Bronchial epithelial cell (primary cell): ENCODE results near the gene CTSC. TPM values are rescaled to one million over a fixed set of nuclear protein-coding genes. Genes with fewer than 3 reads are reported as not detected.

Experiments used
- DNase-seq: peaks from one replicate; pipeline ENCODE4 v3.0.0-alpha.2; 2010; ENCODE audit warnings: low read depth
- FAIRE-seq: peaks from 2 replicates; lab custom pipeline; 2011; peaks lifted over from hg19 to GRCh38; lab: Jason Lieb, UNC
- H3K27me3 ChIP-seq: 2 replicates; pipeline ENCODE4 v1.5.1; 2011; ENCODE audit warnings: low read length; ENCODE audit not compliant: control insufficient read depth, insufficient read depth
- H3K36me3 ChIP-seq: 2 replicates; pipeline ENCODE4 v1.5.1; 2011; ENCODE audit warnings: low read length; ENCODE audit not compliant: control insufficient read depth, insufficient read depth
- H3K4me3 ChIP-seq: 2 replicates; pipeline ENCODE4 v1.5.1; 2011; ENCODE audit warnings: mild to moderate bottlenecking, low read depth, low read length, control low read depth
- CTCF ChIP-seq: IDR thresholded peaks from 2 replicates; pipeline ENCODE4 v1.5.1; 2011; ENCODE audit warnings: mild to moderate bottlenecking, moderate library complexity, low read length, control low read depth, inconsistent platforms; ENCODE audit not compliant: insufficient read depth, severe bottlenecking
- total RNA-seq: library from RNA; depleted of rRNA; stranded (reverse); fragments of >200 nt; gene quantifications from 2 replicates; pipeline ENCODE4 v1.2.1, GENCODE V29; 2014

CTSC gene
- total RNA-seq, 1 donor from 2014 or later: 80.8 TPM

DNA sequence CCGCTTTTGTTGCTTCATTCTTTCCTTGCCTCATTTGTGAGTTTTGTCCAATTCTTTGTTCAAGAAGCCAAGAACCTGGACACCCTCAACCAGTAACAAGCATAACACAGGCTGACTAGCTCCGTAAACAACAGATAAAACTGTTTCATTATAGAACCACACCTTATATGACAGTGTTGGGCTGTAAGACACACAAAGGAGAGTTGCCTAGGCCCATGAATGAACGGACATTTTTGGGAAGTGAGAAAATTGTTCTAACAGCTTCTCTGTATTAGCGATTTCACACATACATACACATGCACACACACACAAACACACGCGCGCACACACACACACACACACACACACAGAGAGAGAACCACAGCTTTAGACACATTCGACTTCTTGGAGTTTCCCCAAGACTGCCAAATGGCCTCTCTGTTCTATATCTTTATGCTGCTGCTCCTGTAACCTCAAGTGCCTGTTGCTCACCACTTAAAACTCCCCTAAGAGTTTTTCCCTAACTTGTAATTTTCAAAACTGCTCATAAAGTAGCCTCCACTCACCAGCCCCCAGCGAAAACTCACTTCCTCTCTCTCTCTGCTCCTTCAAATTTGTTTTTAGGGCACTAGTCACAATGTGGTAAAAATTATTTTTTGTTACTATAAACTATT is 35.9 kb downstream of the CTSC start:
- Histone ChIP-seq H3K4me3 (no peak overlapping the region), H3K36me3 (peaks cover 3% of the 10 kb centered on the region), H3K27me3 (no peaks in the 10 kb centered on the region)
- DNase-seq (no peak), FAIRE-seq (no peak)
- TF ChIP-seq CTCF: no peak

GRCh38 chr11:88300888-88301487 is 36.5 kb downstream of the CTSC start:
- Histone ChIP-seq H3K4me3 (no peak overlapping the region), H3K27me3 (no peaks in the 10 kb centered on the region), H3K36me3 (peaks cover 3% of the 10 kb centered on the region)
- DNase-seq: no peak
- FAIRE-seq: no peak
- no peak for TF ChIP-seq CTCF

- FAIRE-seq: no peak
- H3K27me3 ChIP-seq: no peaks in the 10 kb centered on the region
- H3K36me3 ChIP-seq: peaks cover 1% of the 10 kb centered on the region
- H3K4me3 ChIP-seq: no peak overlapping the region
- no peak for DNase-seq
- no peak for TF ChIP-seq CTCF
Observed at GRCh38 chr11:88297863-88298262, 39.7 kb downstream of the CTSC start.

- TF ChIP-seq CTCF: no peak
- no peak overlapping the region for H3K4me3 ChIP-seq
- H3K36me3 ChIP-seq: peaks cover 1% of the 10 kb centered on the region
- no peak for DNase-seq
- no peak for FAIRE-seq
- H3K27me3 ChIP-seq: no peaks in the 10 kb centered on the region
Observed at GRCh38 chr11:88297421-88297820, 40.1 kb downstream of the CTSC start.

- DNase-seq (no peak), FAIRE-seq (no peak)
- Histone ChIP-seq H3K27me3 (no peaks in the 10 kb centered on the region), H3K4me3 (no peak overlapping the region), H3K36me3 (peaks cover 1% of the 10 kb centered on the region)
- TF ChIP-seq CTCF: no peak
Observed at GRCh38 chr11:88295028-88295427, 42.5 kb downstream of the CTSC start.

GRCh38 chr11:88293931-88294330 is 43.6 kb downstream of the CTSC start:
- peaks cover 1% of the 10 kb centered on the region for H3K36me3 ChIP-seq
- H3K4me3 ChIP-seq: no peak overlapping the region
- FAIRE-seq: no peak
- no peak for TF ChIP-seq CTCF
- no peak for DNase-seq
- no peaks in the 10 kb centered on the region for H3K27me3 ChIP-seq
